OCI-LY3 (cell line): ENCODE measurements around the gene ASTN2.

Source experiments
- CTCF ChIP-seq: fragments of 200-600, 300-600 bp; sonication (generic); IDR thresholded peaks from 2 replicates; pipeline ENCODE4 v1.5.1; 2014; ENCODE audit warnings: antibody characterized with exemption, low read length, low read depth
- EZH2phosphoT487 ChIP-seq: fragments of 200-600 bp; shearing (Covaris generic); IDR thresholded peaks from 2 replicates; pipeline ENCODE4 v1.6.1; 2018; ENCODE audit warnings: antibody characterized with exemption, mixed run types, low read depth

GRCh38 chr9:117302487-117302886 lies 112.4 kb downstream of the ASTN2 start:
- no peak for TF ChIP-seq CTCF
- no peak for TF ChIP-seq EZH2phosphoT487
